IMR-90 (cell line): ENCODE measurements around the gene RAPGEF2. TPM values are rescaled to one million over a fixed set of nuclear protein-coding genes. Genes with fewer than 3 reads are reported as not detected.

Source experiments
- ATAC-seq: fragments of 200-7000 bp; cut with Tn5 transposase; 2 replicates; pipeline ENCODE4 v1.9.1; 2020; ENCODE audit warnings: low read depth, mild to moderate bottlenecking, moderate library complexity
- BruUV-seq: library from RNA; stranded (reverse); fragments of 400-500 nt; replicated peaks from 2 replicates; lab custom pipeline; 2021; lab: Mats Ljungman, UMichigan
- CTCF ChIA-PET: fragments of 300-600 bp; formaldehyde crosslinking; extraction: SDS; loops from one replicate; lab custom pipeline; 2021; ENCODE audit warnings: antibody characterized with exemption; lab: Yijun Ruan, JAX
- POLR2A ChIA-PET: fragments of 300-600 bp; sonication (Branson Sonifier 250); formaldehyde crosslinking; loops from one replicate; lab custom pipeline; 2022; ENCODE audit warnings: antibody characterized with exemption; ENCODE audit not compliant: unreplicated experiment; lab: Charles Lee
- DNase-seq: peaks from one replicate; pipeline ENCODE4 v3.0.0; 2013
- H2AFZ ChIP-seq: replicated peaks from 2 replicates; pipeline ENCODE3; 2013; ENCODE audit warnings: low read length, mild to moderate bottlenecking; ENCODE audit not compliant: poor library complexity
- H2AK5ac ChIP-seq: 2 replicates; pipeline ENCODE4 v1.6.1; 2013; ENCODE audit warnings: low read depth, low read length, inconsistent platforms
- H2AK9ac ChIP-seq: replicated peaks from 2 replicates; pipeline ENCODE3; 2013; ENCODE audit warnings: mild to moderate bottlenecking, low read depth, low read length, moderate library complexity; ENCODE audit not compliant: poor library complexity
- H2BK120ac ChIP-seq: 2 replicates; pipeline ENCODE4 v1.6.1; 2013; ENCODE audit warnings: low read depth, low read length, inconsistent platforms
- H2BK15ac ChIP-seq: 3 replicates; pipeline ENCODE4 v1.6.1; 2013; ENCODE audit warnings: low read depth, low read length, inconsistent platforms
- H2BK20ac ChIP-seq: 2 replicates; pipeline ENCODE4 v1.6.1; 2013; ENCODE audit warnings: low read depth, mild to moderate bottlenecking, inconsistent platforms, low read length, moderate library complexity
- H2BK5ac ChIP-seq: 2 replicates; pipeline ENCODE4 v1.6.1; 2013; ENCODE audit warnings: mild to moderate bottlenecking, low read depth, low read length, inconsistent platforms; ENCODE audit not compliant: poor library complexity, severe bottlenecking
- H3K14ac ChIP-seq: replicated peaks from 2 replicates; pipeline ENCODE4 v1.6.1; 2013; ENCODE audit warnings: low read depth, low read length, inconsistent platforms
- H3K18ac ChIP-seq: 2 replicates; pipeline ENCODE4 v1.6.1; 2013; ENCODE audit warnings: low read depth, low read length, control low read depth
- H3K23ac ChIP-seq: 2 replicates; pipeline ENCODE4 v1.6.1; 2013; ENCODE audit warnings: low read depth, low read length, inconsistent platforms
- H3K27ac ChIP-seq: 2 replicates; pipeline ENCODE4 v1.5.1; 2013; ENCODE audit warnings: mild to moderate bottlenecking, control low read depth, low read length; ENCODE audit not compliant: insufficient read depth
- H3K27me3 ChIP-seq: 2 replicates; pipeline ENCODE4 v1.6.1; 2013; ENCODE audit warnings: low read length; ENCODE audit not compliant: control insufficient read depth, insufficient read depth
- H3K36me3 ChIP-seq: 2 replicates; pipeline ENCODE4 v1.6.1; 2013; ENCODE audit warnings: low read length, mixed read lengths; ENCODE audit not compliant: control insufficient read depth, insufficient read depth
- H3K4ac ChIP-seq: 2 replicates; pipeline ENCODE4 v1.6.1; 2013; ENCODE audit warnings: low read depth, low read length, inconsistent platforms
- H3K4me1 ChIP-seq: 2 replicates; pipeline ENCODE4 v1.6.1; 2013; ENCODE audit warnings: low read length, mixed read lengths; ENCODE audit not compliant: control insufficient read depth, insufficient read depth
- H3K4me2 ChIP-seq: 2 replicates; pipeline ENCODE4 v1.6.1; 2013; ENCODE audit warnings: low read depth, mild to moderate bottlenecking, control low read depth, low read length, moderate library complexity
- H3K4me3 ChIP-seq: 2 replicates; pipeline ENCODE4 v1.5.1; 2013; ENCODE audit warnings: low read depth, mild to moderate bottlenecking, control low read depth, low read length, moderate library complexity; ENCODE audit not compliant: insufficient read depth
- H3K56ac ChIP-seq: 2 replicates; pipeline ENCODE4 v1.6.1; 2013; ENCODE audit warnings: low read length, inconsistent platforms; ENCODE audit not compliant: insufficient read depth; ENCODE audit errors: extremely low read depth
- H3K79me1 ChIP-seq, 2 experiments: 2 replicates each; pipeline ENCODE4 v1.6.1; 2013; ENCODE audit warnings: low read length in 2 of 2, inconsistent platforms in 1 of 2, low read depth in 1 of 2
- H3K9ac ChIP-seq: 2 replicates; pipeline ENCODE4 v1.6.1; 2013; ENCODE audit warnings: low read depth, low read length, control low read depth
- H3K9me1 ChIP-seq: 2 replicates; pipeline ENCODE4 v1.6.1; 2013; ENCODE audit warnings: low read length, inconsistent platforms; ENCODE audit not compliant: insufficient read depth
- H3K9me3 ChIP-seq: 2 replicates; pipeline ENCODE4 v1.6.1; 2013; ENCODE audit warnings: low read length; ENCODE audit not compliant: control insufficient read depth, insufficient read depth
- H4K20me1 ChIP-seq: 2 replicates; pipeline ENCODE4 v1.6.1; 2013; ENCODE audit warnings: low read length, inconsistent platforms; ENCODE audit not compliant: insufficient read depth
- H4K5ac ChIP-seq: 2 replicates; pipeline ENCODE4 v1.6.1; 2013; ENCODE audit warnings: mild to moderate bottlenecking, low read depth, low read length, control low read depth
- H4K8ac ChIP-seq, 2 experiments: 2 replicates each; pipeline ENCODE4 v1.6.1; 2013; ENCODE audit warnings: low read depth in 2 of 2, low read length in 2 of 2, control low read depth in 1 of 2, inconsistent platforms in 1 of 2
- H4K91ac ChIP-seq: 2 replicates; pipeline ENCODE4 v1.6.1; 2013; ENCODE audit warnings: low read depth, low read length, inconsistent platforms; ENCODE audit not compliant: insufficient read depth
- BHLHE40 ChIP-seq: fragments of 150-350 bp; IDR thresholded peaks from 2 replicates; pipeline ENCODE4 v1.6.1; 2016; ENCODE audit warnings: mild to moderate bottlenecking, low read depth, low read length
- CEBPB ChIP-seq: IDR thresholded peaks from 2 replicates; pipeline ENCODE4 v1.6.1; 2012; ENCODE audit warnings: low read depth, low read length, improper control_type of control experiment
- CHD1 ChIP-seq: IDR thresholded peaks from 2 replicates; pipeline ENCODE4 v1.6.1; 2012; ENCODE audit warnings: low read depth, low read length, improper control_type of control experiment
- CTCF ChIP-seq: conservative IDR thresholded peaks from 2 replicates; pipeline ENCODE4 v1.5.1; 2012; ENCODE audit warnings: mild to moderate bottlenecking, low read depth, low read length, improper control_type of control experiment
- ELK1 ChIP-seq: fragments of 150-350 bp; IDR thresholded peaks from 2 replicates; pipeline ENCODE4 v1.6.1; 2016; ENCODE audit warnings: low read depth, mild to moderate bottlenecking, low read length, moderate library complexity, borderline replicate concordance
- FOS ChIP-seq: fragments of 150-350 bp; IDR thresholded peaks from 2 replicates; pipeline ENCODE4 v1.6.1; 2016; ENCODE audit warnings: low read depth, low read length
- MAFK ChIP-seq: IDR thresholded peaks from 2 replicates; pipeline ENCODE4 v1.6.1; 2012; ENCODE audit warnings: low read depth, low read length, improper control_type of control experiment
- MAZ ChIP-seq: IDR thresholded peaks from 2 replicates; pipeline ENCODE4 v1.6.1; 2012; ENCODE audit warnings: low read depth, mild to moderate bottlenecking, low read length, improper control_type of control experiment, moderate library complexity, borderline replicate concordance
- MXI1 ChIP-seq: IDR thresholded peaks from 2 replicates; pipeline ENCODE4 v1.6.1; 2012; ENCODE audit warnings: low read depth, mild to moderate bottlenecking, low read length, moderate library complexity, borderline replicate concordance
- NFE2L2 ChIP-seq: fragments of 150-350 bp; IDR thresholded peaks from 2 replicates; pipeline ENCODE4 v1.6.1; 2016; ENCODE audit warnings: low read depth, mild to moderate bottlenecking, low read length
- POLR2A ChIP-seq: IDR thresholded peaks from 2 replicates; pipeline ENCODE4 v1.6.1; 2012; ENCODE audit warnings: mild to moderate bottlenecking, low read depth, low read length
- RAD21 ChIP-seq: IDR thresholded peaks from 2 replicates; pipeline ENCODE4 v1.6.1; 2012; ENCODE audit warnings: low read length, improper control_type of control experiment
- RCOR1 ChIP-seq: IDR thresholded peaks from 2 replicates; pipeline ENCODE4 v1.6.1; 2012; ENCODE audit warnings: mild to moderate bottlenecking, low read length, improper control_type of control experiment; ENCODE audit not compliant: insufficient replicate concordance
- RFX5 ChIP-seq: IDR thresholded peaks from 2 replicates; pipeline ENCODE4 v1.8.0; 2012; ENCODE audit warnings: low read depth, mild to moderate bottlenecking, low read length, moderate library complexity
- SMC3 ChIP-seq: fragments of 150-350 bp; IDR thresholded peaks from 2 replicates; pipeline ENCODE4 v1.6.1; 2016; ENCODE audit warnings: low read depth, mild to moderate bottlenecking, antibody characterized with exemption, low read length, moderate library complexity
- USF2 ChIP-seq: fragments of 150-350 bp; IDR thresholded peaks from 2 replicates; pipeline ENCODE4 v1.6.1; 2017; ENCODE audit warnings: mild to moderate bottlenecking, antibody characterized with exemption, low read length, low read depth
- WGBS, 2 experiments: methylation state at CpG; one replicate each; pipeline versions ENCODE4 v1.1.5 to v1.1.7; 2013; ENCODE audit warnings: missing lambda C conversion rate in 2 of 2; ENCODE audit not compliant: insufficient read length in 1 of 2; ENCODE audit errors: extremely low coverage in 2 of 2; 5-methylcytosine and 5-hydroxymethylcytosine counted together
- dilution Hi-C: fragments of 300-500 bp; cut with HindIII; formaldehyde crosslinking; loops from one replicate; pipeline ENCODE4 v1.14.3; 2018; ENCODE audit warnings: low sequenced_read_pairs; ENCODE audit not compliant: unreplicated experiment
- in situ Hi-C: fragments of 300-500 bp; cut with MboI; formaldehyde crosslinking; loops from 3 replicates; pipeline ENCODE4 v1.14.3; 2019; ENCODE audit warnings: low sequenced_read_pairs, inconsistent platforms, mixed read lengths
- intact Hi-C: fragments of 100-400 bp; cut with micrococcal nuclease; formaldehyde crosslinking; loops from 2 replicates; pipeline ENCODE4 v1.10.0; 2022
- polyA plus RNA-seq, 3 experiments: library from polyadenylated mRNA; depleted of rRNA; stranded (reverse); fragments of >200 nt; gene quantifications; 2 replicates each; pipeline ENCODE4 v1.2.3, GENCODE V29; 2012; ENCODE audit warnings: low replicate concordance in 1 of 3
- total RNA-seq: library from RNA; depleted of rRNA; stranded (reverse); fragments of >200 nt; gene quantifications from 2 replicates; pipeline ENCODE4 v1.2.3, GENCODE V29; 2012

Gene RAPGEF2
- total and polyA plus RNA-seq, 2 of the 4 experiments (the other 2 are of a cell fraction) = 27.6 to 109 TPM

GRCh38 chr4:159337041-159337440 is 234.2 kb downstream of the RAPGEF2 start:
- ChIA-PET POLR2A (interaction anchor here (0.6 kb wide), 1 partner anchor 56 kb away, joined by 3 read pairs; no protein-coding TSS in a partner anchor), CTCF (interaction anchor here (0.6 to 1.0 kb wide), 2 partner anchors 20 to 43 kb away, joined by 3 read pairs; no protein-coding TSS in a partner anchor)
- H3K4me3 ChIP-seq = no peak overlapping the region
- H2AK5ac ChIP-seq = no peak overlapping the region
- H3K4ac ChIP-seq = no peak overlapping the region
- H3K27ac ChIP-seq = no peak overlapping the region
- no peak overlapping the region for H2AK9ac ChIP-seq
- WGBS, 2 experiments = no CpG with 5 or more reads among the region's 2 CpGs
- H2AFZ ChIP-seq = no peak overlapping the region
- no peak overlapping the region for H4K8ac ChIP-seq
- no peak overlapping the region for H3K18ac ChIP-seq
- H4K5ac ChIP-seq = no peak overlapping the region
- H3K9ac ChIP-seq = no peak overlapping the region
- H3K9me3 ChIP-seq = no peaks in the 10 kb centered on the region
- no peaks in the 10 kb centered on the region for H3K27me3 ChIP-seq
- H3K4me2 ChIP-seq = no peak overlapping the region
- H3K79me1 ChIP-seq = peaks cover 6% of the 10 kb centered on the region in 2 experiments; a peak in 2 of 4 replicates
- H3K56ac ChIP-seq = no peak overlapping the region
- H2BK120ac ChIP-seq = no peak overlapping the region
- no peak overlapping the region for H2BK5ac ChIP-seq
- in situ Hi-C loops (no loop called here), intact Hi-C loops (no loop called here), dilution Hi-C loops (no loop called here)
- peaks cover 18% of the 10 kb centered on the region for H3K36me3 ChIP-seq
- no peak overlapping the region for H2BK20ac ChIP-seq
- no peak for TF ChIP-seq CTCF
- no peak for TF ChIP-seq SMC3
- TF ChIP-seq RCOR1 = no peak
- TF ChIP-seq ELK1 = no peak
- no peak for TF ChIP-seq NFE2L2
- TF ChIP-seq MAFK = no peak
- TF ChIP-seq FOS = no peak
- TF ChIP-seq USF2 = no peak
- TF ChIP-seq RAD21 = no peak
- TF ChIP-seq MXI1 = no peak
- TF ChIP-seq POLR2A = no peak
- no peak for TF ChIP-seq CEBPB
- no peak for TF ChIP-seq BHLHE40
- no peak for TF ChIP-seq RFX5
- TF ChIP-seq MAZ = no peak
- TF ChIP-seq CHD1 = no peak
- no peak overlapping the region for H2BK15ac ChIP-seq
- no peak for ATAC-seq
- H3K9me1 ChIP-seq = no peaks in the 10 kb centered on the region; the same call in 1 of the 2 replicates
- no peaks in the 10 kb centered on the region for H4K20me1 ChIP-seq
- no peak overlapping the region for H4K91ac ChIP-seq
- no peak overlapping the region for H3K23ac ChIP-seq
- H3K14ac ChIP-seq = no peak overlapping the region
- no TSS peak for BruUV-seq
- peaks cover 2% of the 10 kb centered on the region; the same call in 1 of the 2 replicates for H3K4me1 ChIP-seq
- DNase-seq = no peak
